ENCODE measurements around the gene NPC1.
"Not testable (repeated sequence)": the region's sequence is repeated elsewhere in the genome, so short reads cannot be mapped to it uniquely, and the experiment has no call there.

NPC1 gene

DNA sequence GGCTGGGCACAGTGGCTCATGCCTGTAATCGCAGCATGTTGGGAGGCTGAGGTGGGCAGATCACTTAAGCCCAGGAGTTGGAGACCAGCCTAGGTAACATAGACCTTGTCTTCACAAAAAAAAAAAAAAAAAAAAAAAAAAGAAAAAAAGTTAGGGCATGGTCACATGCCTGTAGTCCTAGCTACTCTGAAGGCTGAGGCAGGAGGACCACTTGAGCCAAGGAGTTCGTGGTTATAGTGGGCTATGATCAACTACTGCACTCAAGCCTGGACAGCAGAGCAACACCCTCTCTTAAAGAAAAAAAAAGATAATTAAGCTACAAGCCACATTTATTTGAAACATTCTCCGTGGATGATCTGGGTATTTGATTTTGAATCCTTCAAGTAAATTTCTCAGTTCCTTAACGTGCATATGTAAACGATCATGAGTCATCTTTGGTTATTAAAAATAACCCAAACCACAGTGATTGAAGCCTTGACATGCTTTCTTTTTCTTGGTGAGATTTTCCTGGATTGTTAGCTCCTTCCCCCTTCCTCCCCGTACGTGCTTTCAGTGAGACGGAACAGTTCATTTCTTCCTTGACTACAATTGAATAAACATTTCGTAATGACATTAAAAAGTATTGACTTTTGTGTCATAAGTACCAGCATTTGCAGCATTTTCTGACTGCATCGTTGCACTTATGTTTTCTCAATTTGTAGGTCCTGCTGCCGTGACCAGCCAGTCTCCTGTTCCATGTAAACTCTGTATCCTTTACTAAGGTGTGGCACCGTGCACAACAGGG lies 62.7 kb downstream of the NPC1 start:
- no peak for DNase-seq (ENCODE audit: low spot score)

- DNase-seq (ENCODE audit: low spot score): no peak
These were observed 64.4 kb downstream of the NPC1 start for GRCh38 chr18:23521907-23522306.

GRCh38 chr18:23521271-23521670 lies 65.0 kb downstream of the NPC1 start:
- DNase-seq (ENCODE audit: low spot score): no peak

DNA sequence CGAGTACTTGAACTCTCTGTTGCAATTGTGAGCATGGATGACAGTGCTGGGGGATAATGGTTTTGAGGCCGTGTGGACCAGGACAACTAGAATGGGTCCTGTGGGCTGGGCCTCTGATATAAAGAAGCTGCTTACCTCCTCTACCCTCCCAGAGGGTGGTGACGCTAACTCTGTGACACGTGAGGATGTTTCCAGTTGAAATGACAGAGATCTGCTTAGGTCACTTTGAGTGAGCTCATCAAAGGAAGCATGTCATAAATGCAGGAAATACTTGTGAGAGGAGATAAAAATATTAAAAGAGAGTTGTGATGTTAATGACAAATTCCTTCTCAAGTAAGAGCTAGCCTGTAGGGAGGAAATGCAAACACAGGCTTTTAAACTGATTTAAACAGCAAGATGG lies 66.6 kb downstream of the NPC1 start:
- no peak for DNase-seq (ENCODE audit: low spot score)

DNA sequence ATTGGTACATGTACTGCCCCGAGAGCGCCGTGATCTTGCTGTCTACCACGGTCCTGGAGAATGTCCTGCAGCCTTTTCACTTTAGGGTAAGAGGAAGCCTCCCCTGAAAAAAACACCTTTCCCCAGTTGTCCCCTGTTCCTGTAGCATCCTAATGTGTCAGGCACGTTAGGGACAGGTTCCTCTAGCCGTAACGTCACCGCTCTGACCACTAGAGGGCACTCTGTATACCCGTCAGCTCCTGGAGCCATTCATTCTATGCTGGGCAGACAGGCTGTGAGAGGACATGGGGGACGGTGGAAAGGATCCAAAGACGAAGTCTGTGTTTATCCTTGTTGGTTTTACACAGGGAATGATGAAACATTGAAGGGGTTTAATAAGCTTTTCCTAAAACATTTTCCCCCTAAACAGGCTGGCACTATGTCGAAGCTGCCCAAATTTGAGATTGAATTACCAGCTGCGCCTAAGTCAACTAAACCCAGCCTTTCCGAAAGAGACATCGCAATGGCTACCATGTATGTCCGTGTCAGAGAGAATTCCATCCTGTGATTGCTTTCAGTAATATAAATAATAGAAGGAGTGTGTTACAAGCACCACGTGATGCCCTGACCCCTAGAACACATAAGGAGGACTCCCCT lies 70.3 kb downstream of the NPC1 start:
- DNase-seq (ENCODE audit: low spot score): peak; percentile 95

DNA sequence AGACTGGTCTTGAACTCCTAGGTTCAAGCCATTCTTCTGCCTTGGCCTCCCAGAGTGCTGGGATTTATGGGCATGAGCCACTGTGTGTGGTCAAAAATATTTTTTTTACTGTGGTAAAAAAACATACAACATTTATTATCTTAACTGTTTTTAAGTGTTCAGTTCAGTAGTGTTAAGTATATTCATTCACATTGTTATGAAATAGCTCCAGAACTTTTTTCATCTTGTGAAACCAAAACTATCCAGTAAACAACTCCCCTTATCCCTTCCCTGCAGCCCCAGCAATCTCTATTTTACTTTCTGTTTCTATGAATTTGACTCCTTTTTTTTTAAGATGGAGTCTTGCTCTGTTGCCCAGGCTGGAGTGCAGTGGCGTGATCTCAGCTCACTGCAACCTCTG lies 73.7 kb downstream of the NPC1 start:
- DNase-seq (ENCODE audit: low spot score): no peak

DNA sequence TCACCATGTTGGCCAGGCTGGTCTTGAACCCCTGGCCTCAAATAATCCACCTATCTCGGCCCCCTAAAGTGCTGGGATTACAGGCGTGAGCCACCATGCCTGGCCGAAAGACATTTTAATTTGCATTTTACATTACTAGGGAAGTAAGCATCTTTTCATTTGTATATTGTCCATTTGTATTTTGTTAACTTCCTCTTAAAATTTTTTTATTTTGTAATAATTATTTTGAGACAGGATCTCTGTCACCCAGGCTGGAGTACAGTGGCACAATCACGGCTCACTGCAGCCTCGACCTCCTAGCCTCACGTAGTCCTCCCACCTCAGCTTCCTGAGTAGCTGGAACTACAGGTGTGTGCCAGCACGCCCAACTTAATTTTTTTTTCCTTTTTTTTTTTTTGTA lies 74.1 kb downstream of the NPC1 start:
- not testable (repeated sequence) for DNase-seq (ENCODE audit: low spot score)

DNA sequence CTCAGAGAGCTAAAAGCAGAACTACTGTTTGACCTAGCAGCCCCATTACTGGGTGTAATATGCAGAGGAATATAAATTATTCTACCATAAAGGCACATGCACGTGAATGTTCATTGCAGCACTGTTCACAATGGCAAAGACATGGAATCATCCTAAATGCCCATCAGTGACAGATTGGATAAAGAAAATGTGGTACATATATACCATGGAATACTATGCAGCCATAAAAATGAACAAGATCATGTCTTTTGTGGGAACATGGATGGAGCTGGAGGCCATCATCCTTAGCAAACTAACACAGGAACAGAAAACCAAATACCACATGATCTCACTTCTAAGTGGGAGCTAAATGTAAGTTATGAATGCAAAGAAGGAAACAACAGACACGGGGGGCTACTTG lies 75.4 kb downstream of the NPC1 start:
- not testable (repeated sequence) for DNase-seq (ENCODE audit: low spot score)

- DNase-seq (ENCODE audit: low spot score): no peak
These were observed 79.9 kb downstream of the NPC1 start for GRCh38 chr18:23506393-23506792.

DNA sequence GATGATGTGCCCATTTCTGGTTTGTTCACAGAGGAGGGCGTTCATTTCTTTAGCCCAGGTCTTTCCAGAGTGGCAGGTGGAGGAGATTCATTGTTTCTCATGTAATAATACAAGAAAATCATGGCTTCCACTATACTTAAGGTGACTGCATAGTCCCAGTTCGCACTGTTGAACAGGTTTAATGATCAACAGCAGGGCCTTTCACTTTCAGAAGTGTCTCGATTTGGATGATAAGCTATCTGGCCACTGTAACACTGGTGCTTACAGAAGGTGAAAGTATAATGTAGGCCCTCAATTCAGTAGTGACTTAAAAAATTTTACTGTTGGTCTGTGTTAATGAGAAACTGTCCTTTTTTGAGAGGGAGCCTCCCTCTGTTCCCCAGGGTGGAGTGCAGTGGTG lies 81.6 kb downstream of the NPC1 start:
- no peak for DNase-seq (ENCODE audit: low spot score)

- no peak for DNase-seq (ENCODE audit: low spot score)
These were observed 82.4 kb downstream of the NPC1 start for GRCh38 chr18:23503963-23504344.

DNA sequence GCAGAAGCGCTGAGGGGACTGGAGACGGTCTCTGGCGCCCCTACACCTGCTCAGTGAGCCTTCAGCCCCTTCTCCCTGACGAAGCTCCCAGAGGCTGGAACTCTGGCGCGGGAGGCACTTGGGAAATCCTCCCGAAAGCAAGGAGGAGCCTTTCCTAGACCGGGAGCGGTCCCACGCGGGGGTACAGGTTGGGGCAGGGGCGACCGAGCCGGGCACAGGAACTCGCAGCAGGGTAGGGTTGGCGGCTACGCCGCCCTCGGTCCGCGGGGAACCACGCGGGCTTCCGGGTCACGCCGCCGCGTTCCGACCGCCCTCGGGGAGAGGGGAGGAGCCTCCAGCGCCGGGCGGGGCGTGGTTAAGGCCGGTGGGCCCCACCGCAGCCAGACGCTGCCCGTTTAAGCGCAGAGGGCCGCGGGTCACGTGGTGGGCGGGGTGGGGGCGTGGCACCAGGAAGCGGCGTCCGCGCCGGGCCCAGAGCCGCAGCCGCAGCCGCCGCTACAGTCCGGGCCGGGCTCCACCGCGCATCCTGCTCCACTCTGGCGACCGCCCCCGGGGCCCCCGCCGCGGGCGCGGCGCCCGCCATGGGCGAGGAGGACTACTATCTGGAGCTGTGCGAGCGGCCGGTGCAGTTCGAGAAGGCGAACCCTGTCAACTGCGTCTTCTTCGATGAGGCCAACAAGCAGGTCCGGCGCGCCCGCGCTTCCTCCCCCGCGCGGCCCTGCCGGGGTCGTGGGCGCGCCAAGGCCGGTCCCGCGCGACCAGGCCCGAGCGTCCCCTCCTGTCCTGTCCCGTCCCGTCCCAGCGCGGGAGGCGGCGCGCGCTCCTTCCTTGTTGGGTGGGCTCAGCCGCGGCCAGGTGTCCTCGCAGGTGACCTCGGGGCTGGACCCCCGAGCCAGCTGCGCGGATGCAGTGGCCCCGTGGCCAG lies 83.0 kb downstream of the NPC1 start, which contains the start of gene RMC1:
Gene RMC1 (plus strand): TSS at position 474 of the 925 bp plus-strand sequence. CDS start 108 bp downstream, at position 582.
- DNase-seq (ENCODE audit: low spot score): peak; percentile 88

GRCh38 chr18:23502516-23503037 lies 83.7 kb downstream of the NPC1 start:
- DNase-seq (ENCODE audit: low spot score): no peak

GRCh38 chr18:23501626-23502025 lies 84.7 kb downstream of the NPC1 start:
- DNase-seq (ENCODE audit: low spot score): no peak

GRCh38 chr18:23499291-23499781 lies 87.0 kb downstream of the NPC1 start:
- DNase-seq (ENCODE audit: low spot score): peak; percentile 42

- DNase-seq (ENCODE audit: low spot score): peak; percentile 82
These were observed 87.4 kb downstream of the NPC1 start for GRCh38 chr18:23498877-23499276.

DNA sequence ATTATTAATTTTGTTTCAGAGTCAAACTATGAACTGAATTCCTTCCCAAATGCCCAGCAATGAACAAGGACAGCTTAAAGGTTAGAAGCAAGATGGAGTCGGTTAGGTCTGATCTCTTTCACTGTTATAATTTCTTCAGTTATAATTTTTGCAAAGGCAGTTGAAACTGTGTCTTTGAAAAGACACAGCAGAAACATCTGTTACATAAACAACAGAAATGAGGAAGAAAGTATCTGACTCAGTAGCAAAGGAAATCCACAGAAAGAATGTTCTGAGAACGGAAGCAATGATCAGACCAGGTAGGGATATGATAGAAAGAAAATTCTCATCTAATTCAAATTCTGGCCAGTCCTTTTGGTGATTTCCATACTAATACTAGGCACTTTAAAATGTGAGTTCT lies 88.2 kb downstream of the NPC1 start:
- DNase-seq (ENCODE audit: low spot score): no peak

- DNase-seq (ENCODE audit: low spot score): no peak
These were observed 90.4 kb downstream of the NPC1 start for GRCh38 chr18:23495723-23496440.

DNA sequence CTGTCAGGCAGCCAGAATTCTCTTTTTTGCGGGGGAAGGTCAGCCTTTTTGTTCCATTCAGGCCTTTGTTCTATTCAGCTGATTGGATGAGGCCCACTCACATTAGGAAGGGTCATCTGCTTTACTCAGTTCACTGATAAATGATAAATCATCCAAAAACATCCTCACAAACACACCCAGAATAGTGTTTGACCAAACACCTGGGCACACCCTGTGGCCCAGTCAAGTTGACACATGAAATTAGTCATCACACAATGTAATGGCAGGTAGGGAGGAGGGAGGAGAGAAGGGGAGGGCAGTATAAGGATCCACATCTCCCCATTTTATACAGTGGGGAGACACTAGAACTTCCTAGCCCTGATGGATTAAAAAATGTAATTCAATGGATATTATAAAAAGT lies 91.3 kb downstream of the NPC1 start:
- DNase-seq (ENCODE audit: low spot score): no peak

- DNase-seq (ENCODE audit: low spot score): no peak
These were observed 92.7 kb downstream of the NPC1 start for GRCh38 chr18:23493654-23494053.

- DNase-seq (ENCODE audit: low spot score): not testable (repeated sequence)
These were observed 96.7 kb downstream of the NPC1 start for GRCh38 chr18:23489586-23489985.
